NCI-H128 (cell line): ENCODE results near the gene DEPDC7.
"Not testable (repeated sequence)": the region's sequence is repeated elsewhere in the genome, so short reads cannot be mapped to it uniquely, and the experiment has no call there.

Source experiments
- DNase-seq: peaks from one replicate; lab custom pipeline; 2025; ENCODE audit not compliant: unreplicated experiment; lab: John Stamatoyannopoulos, UW

Gene DEPDC7

DNA sequence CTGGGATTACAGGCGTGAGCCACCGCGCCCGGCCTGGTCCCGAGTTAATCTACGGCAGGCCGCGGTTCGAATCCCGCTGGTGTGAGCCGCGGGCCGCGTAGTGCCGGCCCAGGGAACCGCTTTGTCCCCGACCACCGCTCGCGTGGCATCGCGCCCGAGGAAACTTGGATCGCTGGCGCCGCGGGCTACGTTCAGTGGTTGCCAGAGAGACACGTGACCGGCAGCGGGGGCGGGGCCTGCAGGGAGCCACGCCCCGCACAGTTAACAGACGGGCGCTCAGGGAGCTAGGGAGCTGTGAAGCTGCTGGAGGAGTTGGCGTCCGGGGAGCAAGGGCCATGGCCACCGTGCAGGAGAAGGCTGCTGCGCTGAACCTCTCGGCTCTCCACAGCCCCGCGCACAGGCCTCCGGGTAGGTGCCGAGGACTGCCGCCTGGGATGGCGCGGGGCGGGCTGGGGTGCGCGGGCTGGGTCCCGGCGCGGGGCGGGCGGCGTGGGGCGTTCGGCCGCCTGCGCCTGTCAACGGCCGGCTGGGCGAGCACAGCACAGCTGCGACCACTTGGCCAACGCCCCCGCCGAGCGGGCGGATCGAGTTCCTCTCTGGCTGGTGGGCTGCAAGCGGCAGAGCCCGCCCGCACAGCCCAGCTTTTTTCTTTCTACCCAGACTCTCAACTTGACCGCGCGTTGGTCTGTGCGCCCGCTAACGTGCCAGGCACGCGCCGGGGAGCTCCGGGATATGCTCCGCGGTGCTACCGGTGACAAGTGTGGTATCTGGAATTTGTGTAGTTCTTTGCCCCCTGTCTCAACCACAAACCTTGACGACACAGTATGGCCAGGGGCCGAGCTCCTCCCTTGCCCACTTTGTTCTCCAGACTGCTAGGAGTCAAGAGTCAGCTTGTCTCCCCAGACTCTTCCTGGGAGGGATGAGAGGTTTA lies at the start of gene DEPDC7:
DEPDC7 (plus strand) TSS at position 258 of the 931 bp plus-strand sequence; CDS start at position 336, 78 bp downstream.
- DNase-seq: peak; percentile 73

DNA sequence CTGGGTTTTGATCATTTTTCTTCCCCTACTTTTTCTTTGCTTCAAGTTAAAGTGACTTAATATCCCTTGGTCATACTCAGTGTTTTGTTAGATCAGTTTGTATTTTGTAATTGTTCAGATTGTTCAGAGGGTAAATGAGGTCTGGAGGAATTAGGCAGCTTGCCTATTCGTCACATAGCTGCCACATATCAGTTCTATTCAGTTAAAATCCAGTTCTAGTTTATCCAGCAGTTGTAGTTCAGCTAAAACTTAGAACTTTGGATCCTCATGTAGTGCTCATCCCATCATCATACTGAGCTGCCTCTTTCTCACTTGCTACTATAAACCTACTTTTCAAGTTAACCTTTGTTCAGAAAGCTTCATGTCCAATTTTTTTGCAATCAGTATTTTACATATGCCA lies 47.1 kb upstream of the DEPDC7 start:
- DNase-seq: no peak

DNA sequence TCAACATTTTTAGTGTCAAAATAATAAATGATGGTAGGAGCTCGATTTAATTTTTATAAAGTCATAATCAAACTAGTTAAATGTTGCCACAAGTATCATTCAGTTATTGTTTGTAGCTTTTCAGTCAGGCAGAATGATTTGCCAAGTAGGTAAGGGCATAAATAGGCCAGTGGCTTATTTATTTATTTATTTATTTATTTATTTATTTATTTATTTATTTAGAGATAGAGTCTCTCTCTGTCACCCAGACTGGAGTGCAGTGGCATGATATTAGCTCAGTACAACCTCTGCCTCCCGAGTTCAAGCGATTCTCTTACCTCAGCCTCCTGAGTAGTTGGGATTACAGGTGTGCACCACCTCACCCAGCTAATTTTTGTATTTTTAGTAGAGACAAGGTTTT lies 43.4 kb upstream of the DEPDC7 start:
- not testable (repeated sequence) for DNase-seq

DNA sequence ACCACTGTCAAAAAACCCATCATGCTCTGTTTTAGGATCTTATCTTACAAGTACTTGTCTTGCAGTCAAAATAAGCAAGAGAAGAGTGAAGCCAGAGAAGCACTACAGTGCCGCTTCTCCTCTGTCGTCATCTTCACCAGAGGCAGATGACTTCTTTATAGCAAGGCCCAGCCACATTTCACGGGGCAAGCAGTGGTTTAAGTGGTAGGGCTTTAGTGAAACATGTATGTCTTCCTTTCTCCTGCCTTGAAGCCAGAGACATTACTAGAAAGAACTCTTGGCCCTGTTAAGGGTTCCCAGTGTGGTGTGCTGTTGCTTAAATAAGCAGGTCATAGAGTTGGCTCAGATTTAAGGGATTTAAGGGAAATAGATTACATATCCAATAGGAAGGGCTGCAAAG lies 42.9 kb upstream of the DEPDC7 start:
- DNase-seq: no peak

DNA sequence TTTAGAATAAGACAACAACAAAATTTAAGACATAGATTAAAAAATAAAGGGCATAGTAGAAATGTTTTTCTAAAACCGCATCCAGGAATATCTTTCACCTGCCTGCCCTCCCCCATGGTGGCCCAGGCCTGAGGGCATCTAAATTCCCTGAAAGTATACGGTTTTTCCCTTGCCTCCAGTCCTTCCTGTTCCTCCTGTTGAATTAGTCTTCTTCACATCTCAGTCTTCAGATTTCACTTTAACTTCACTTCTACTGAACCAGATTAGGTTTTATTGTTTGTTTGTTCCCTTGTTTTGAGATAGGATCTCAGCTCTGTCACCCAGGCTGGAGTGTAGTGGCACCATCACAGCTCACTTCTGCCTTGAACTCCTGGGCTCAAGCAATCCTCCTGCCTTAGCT lies 33.1 kb upstream of the DEPDC7 start:
- DNase-seq: no peak

DNA sequence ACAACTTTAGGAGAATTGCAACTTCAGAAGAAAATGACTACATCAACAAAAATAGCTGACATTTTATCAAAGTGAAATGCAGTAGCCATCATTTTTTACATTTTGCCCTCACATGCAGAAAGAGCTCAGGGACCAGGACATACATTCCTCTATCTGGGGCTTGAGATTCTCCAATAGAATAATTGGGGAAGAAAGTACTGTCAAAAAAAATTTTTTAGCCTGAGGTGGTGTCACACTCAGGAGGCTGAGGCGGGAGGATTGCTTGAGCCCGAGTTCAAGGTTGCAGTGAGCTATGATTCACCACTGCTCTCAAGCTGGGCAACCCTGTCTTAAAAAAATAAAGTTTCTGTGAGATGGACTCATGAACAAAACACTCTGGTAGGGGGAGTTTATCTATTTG lies 32.2 kb upstream of the DEPDC7 start:
- no peak for DNase-seq

DNA sequence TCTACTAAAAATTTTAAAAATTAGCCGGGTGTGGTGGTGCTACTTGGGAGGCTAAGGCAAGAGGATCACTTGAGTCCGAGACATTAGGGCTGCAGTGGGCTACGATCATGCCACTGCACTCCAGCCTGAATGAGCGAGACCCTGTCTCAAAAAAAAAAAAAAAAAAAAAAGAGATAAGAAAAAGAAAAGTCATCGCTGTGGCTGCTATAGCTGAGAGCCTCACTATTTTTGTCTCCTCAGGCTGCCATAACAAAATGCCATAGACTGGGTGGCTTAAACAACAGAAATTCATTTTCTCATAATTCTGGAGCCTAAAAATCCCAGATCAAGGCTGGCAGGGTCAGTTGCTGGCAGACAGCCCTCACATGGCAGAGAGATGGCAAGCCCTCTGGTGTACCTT lies 30.1 kb upstream of the DEPDC7 start:
- DNase-seq: no peak

DNA sequence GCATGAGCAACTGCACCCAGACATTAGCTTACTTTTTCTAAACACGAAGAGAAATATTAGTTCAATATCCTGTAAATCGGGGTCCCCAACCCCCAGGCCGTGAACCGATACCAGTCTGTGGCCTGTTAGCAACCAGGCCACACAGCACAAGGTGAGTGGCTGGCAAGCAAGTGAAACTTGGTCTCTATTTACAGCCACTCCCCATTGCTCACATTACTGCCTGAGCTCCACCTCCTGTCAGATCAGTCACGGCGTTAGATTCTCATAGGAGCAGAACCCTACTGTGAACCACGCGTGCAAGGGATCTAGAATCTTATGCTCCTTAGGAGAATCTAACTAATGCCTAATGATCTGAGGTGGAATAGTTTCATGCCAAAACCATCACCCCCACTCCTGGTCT lies 27.8 kb upstream of the DEPDC7 start:
- DNase-seq: no peak

DNA sequence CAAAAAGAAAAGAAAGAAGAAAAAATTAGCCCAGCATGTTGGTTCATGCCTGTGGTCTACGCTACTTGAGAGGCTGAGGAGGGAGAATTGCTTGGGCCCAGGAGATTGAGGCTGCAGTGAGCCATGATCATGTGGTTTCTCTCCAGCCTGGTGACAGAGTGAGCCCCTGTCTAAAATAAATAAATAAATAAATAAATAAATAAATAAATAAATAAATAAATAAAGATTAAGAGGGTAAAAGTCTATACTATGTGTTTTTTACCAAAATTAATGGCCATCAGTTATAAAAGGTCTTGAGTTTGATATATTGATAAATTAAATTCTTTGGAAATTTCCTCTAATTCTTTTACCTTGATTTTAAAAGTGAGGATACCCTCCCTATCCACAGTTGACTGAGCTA lies 25.2 kb upstream of the DEPDC7 start:
- DNase-seq: no peak

DNA sequence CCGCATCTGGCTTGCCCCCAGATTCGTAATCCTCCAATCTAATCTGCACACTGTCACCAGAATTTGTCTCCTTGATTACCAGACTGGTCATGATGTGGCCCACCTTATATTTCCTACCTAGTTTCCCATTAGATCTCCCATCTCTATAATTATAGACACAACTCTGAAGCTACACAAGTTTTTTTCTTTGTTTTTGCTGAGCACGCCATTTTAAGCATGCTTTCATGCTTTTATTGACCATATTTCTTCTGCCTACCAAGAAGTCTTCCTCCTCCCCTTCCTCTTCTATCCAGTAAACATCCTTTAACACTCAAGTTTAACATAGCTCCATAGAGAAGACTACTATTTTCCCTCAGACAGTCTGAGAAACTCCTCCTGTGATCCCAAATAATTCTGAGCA lies 24.3 kb upstream of the DEPDC7 start:
- no peak for DNase-seq

DNA sequence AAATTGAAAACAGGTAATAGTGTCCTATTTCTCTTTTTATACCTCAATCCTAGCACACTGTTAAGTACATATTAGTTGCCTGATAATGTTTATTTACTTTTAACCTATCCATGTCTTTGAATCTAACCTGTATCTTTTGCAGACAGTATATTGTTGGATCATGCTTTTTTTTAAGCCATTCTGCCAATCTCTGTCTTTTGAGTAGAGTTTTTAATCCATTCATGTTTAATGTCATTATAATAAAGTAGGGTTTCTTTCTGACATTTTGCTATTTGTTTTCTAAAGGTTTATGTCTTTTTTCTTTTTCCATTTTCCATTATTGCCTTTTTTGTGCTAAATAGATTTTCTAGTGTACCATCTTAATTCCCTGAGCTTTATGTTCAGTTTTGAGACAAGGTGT lies 23.8 kb upstream of the DEPDC7 start:
- no peak for DNase-seq

DNA sequence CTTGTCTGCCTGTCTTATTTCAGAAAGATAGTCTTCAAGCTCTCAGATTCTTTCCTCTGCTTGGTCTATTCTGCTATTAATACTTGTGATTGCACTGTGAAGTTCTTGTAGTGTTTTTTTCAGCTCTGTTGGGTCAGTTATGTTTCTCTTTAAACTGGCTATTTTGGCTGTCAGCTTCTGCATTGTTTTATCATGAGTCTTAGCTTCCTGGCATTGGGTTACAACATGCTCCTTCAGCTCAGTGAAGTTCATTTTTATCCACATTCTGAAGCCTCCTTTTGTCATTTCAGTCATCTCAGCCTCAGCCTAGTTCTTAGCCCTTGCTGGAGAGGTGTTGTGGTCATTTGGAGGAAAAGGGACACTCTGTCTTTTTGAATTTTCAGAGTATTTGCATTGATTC lies 15.5 kb upstream of the DEPDC7 start:
- DNase-seq: no peak

DNA sequence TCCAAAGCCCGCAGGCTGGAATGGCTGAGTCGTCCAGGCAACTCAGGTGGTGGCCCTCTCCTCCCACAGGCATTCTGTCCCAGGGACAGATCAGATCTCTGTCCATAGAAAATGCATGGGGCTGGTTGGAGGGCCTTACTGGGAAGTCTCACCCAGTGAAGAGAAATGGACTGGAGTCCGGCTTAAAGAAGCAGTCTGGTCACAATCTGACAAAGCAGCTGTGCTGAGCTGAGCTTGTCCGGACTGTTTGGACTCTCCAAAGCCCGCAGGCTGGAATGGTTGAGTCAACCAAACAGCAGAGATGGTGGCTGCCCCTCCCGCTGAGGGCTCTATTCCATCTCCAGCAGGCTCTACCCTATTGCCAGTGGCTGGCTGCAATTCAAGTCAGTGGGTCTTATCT lies 14.4 kb upstream of the DEPDC7 start:
- no peak for DNase-seq

DNA sequence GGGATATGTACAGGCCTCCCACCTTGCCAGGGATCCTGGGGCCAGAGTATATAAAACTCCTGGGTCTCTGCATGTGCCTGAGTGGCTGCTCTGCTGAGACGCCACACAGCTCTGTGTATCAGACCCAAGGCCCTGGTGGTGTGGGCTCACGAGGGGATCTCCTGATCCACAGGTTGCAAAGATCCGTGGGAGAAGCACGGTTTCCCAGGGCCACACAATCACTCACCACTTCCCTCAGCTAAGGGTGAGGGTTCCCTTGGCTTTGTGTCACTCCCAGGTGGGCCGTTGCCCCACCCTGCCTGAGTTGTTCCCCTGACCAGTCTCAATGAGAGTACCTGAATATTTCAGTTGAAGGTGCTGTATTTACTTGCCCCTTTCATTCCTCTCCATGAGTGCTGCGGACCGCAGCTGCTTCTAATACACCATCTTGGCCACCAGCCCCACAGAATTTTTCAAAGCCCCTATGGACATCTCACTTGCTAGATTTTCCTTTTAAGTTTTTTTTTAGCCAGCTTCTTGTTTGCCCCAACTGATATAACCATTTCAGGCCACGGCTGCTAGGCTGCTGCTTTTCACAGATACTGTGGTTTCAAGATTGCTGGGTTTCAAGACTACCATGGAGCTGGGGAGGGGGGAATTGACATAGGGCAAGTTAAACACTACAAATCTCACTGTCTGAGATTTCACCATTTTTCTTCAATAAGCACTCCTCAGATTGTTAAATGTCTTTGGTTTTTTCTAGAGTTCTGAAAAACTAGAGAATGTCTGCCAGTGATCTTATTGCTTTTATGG lies 13.7 kb upstream of the DEPDC7 start:
- no peak for DNase-seq

DNA sequence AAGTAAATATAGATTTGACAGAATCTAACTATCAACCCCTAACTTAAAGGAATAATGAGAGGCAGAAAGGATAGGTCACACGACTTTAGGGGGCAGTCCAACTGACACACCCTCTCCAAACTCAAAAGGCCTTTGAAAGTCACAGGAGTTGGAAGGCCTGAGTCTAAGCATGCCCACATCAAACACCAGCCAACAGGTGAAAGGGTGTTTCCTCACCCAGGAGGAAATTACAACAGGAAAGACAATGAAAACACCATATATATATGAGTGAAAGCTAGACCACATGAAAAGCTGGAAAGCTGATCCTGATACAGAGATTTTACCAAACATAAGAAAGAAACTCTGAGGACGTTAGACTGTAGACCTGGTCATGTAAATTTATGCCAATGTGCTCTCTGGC lies 10.5 kb upstream of the DEPDC7 start:
- no peak for DNase-seq

DNA sequence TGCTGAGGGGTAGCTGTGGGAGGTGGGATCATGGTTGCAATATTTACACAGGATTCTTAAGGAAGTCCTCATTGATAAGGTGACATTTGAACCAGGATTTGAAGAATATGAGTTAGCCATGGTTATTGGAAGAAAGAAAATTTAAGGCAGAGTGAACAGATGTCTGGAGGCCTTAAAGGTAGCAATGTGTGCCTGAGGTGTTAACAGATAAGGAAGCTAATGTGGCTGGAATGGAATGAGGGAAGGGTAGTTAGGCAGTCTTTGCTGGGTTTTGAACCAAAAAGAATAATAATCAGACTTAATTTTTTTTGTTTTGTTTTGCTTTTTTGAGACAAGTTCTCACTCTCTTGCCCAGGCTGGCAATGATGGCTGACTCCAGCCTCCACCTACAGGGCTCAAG lies 9.7 kb upstream of the DEPDC7 start:
- DNase-seq: no peak

DNA sequence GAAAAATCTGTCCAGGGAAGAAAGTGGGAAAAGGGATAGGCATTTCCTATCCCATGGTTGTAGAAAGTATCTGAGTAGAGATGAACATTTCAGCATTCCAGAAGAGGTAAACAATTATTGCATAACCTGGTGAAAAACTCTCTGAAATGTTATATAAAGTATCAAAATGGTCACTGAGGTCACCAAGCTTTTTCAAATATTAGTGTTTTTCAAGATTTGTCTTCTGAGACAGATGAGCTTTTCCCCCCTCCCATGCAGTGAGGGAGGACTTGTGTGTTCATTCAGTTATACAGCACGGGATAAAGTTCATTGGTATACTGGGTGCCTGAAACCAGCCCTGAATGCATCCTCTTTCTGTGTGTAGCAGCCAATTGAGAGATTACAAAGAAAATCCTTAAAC lies 1.9 kb upstream of the DEPDC7 start:
- DNase-seq: no peak

DNA sequence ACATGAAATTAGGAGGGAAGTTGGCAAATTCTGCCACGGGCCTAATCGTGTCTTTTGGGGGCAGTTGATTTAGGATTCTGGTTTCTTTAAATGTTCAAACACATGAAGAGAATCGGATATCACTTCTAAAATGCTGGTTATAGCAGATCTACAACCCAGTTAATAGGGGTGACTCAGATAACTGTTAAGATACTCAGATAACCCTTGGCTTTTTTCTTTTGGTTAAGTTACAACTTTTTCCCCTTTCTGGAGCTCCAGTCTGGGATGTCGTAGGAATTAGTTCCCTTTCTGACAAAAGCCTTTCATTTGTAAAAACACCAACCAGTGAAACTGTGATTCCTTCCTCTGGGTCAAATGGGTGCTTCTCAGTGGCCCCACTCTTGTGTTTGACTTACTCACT lies 976 bp downstream of the DEPDC7 start:
- DNase-seq: no peak

DNA sequence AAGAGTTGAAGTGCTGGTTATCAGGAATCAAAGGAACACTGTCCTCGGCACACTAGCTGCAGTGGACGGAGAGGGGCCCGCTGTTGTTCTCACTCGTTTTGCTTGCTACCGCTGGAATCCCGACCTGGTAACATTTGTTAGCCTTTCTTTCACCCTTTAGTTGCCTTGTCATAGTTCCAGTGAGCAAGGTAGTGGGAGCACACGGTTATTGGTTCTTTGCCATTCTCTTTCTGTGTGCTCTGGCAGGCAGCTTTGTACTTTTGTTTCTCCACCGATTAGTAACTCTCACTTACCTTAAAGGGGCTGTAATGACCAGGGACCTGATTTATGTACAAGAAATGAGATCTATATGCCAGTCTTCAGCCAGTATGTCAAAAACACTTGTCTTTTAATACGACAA lies 1.8 kb downstream of the DEPDC7 start:
- DNase-seq: no peak

DNA sequence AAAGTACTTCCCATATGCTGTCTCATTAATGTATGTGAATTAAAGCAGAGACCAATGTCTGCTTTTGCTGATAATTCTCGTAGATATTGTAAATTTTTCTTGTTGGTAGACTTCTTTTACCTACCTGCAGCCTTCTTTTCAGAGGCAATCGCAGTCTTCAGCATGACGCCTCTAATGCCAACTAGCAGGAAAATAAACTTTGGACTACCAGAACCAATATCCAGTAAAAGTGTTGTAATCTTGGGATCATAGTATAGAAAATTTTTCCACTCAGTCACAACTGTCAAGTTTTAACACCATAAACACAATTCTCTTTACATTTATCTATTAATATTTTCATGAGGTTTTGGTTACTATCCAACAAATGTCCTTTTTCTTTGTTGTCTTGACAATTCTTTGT lies 2.3 kb downstream of the DEPDC7 start:
- no peak for DNase-seq

DNA sequence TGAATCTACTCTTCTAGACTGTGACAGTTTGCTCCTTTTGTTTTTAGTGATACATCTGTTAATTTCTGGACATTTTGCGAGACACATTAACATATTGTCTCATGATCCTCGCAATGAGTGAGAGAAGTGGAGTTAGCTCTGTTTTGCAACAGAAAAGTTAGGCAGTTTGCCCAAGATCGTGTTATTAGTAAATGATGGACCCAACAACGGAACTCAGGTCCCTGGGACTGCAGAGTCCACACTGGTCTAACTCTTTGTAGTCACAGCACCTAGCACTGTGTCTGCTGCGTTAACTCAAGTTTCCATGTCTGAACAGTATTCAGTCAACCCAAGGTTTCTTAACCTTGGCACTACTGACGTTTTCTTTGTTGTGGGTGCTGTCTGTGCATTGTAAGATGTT lies 3.2 kb downstream of the DEPDC7 start:
- DNase-seq: no peak

DNA sequence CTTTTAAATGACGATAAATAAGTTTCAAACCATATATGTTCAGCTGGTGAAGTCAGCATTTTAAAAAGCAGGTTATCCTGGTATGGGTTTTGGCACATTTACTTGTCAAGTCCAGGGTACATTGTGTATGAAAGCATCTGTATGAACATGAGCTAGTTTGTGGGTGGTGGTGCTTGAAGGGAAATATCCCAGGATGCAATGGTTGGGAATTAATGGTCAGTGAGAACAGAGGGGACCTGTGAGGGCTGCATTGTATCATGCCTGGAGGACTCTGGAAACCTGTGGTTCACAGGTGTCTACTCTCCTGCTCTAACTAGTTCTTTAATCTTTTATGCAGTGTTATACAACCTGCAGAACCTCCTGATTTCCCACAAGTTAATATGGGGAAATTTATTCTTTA lies 5.8 kb downstream of the DEPDC7 start:
- no peak for DNase-seq
